ENCODE results near the gene ASB17. TPM values are rescaled to one million over a fixed set of nuclear protein-coding genes. Genes with fewer than 3 reads are reported as not detected.

Gene ASB17
- total RNA-seq, 1 donor from 2014 or later: not detected

Other genes with a start within 250 kb of the ASB17 start
- gene ACADM, start 207.7 kb downstream of the ASB17 start, total RNA-seq: 53.8 TPM
- 75.7 TPM for gene RABGGTB, start 146.1 kb downstream of the ASB17 start, total RNA-seq
- gene MSH4, start 135.5 kb downstream of the ASB17 start, total RNA-seq: 1.0 TPM
- gene ST6GALNAC3, start 142.3 kb upstream of the ASB17 start, total RNA-seq: 3.7 TPM

All from skeletal muscle tissue (tissue), 1 donor.